HG03039 (cell line): Measurements from ENCODE around the gene FOXP4.

Experiments used
- ATAC-seq: cut with Tn5 transposase; IDR thresholded peaks from one replicate; pipeline ENCODE4 v1.9.1; 2021; ENCODE audit warnings: mild to moderate bottlenecking, moderate library complexity; ENCODE audit not compliant: unreplicated experiment

Gene FOXP4

GRCh38 chr6:41582540-41582939, 36.4 kb downstream of the FOXP4 start:
- no peak for ATAC-seq

GRCh38 chr6:41583565-41583964, 37.4 kb downstream of the FOXP4 start:
- ATAC-seq, result no peak

GRCh38 chr6:41584205-41584604, 38.0 kb downstream of the FOXP4 start:
- ATAC-seq, result no peak

GRCh38 chr6:41584668-41585205, 38.6 kb downstream of the FOXP4 start:
- no peak for ATAC-seq

- ATAC-seq, result no peak
These were observed 39.4 kb downstream of the FOXP4 start for GRCh38 chr6:41585605-41586004.

GRCh38 chr6:41586252-41587007, 40.2 kb downstream of the FOXP4 start:
- no peak for ATAC-seq

- ATAC-seq, result no peak
These were observed 41.1 kb downstream of the FOXP4 start for GRCh38 chr6:41587131-41587879.

- no peak for ATAC-seq
These were observed 41.9 kb downstream of the FOXP4 start for GRCh38 chr6:41588111-41588510.

GRCh38 chr6:41589223-41589622, 43.0 kb downstream of the FOXP4 start:
- ATAC-seq, result no peak

- ATAC-seq, result no peak
These were observed 43.7 kb downstream of the FOXP4 start for GRCh38 chr6:41589636-41590622.

GRCh38 chr6:41591122-41591521, 44.9 kb downstream of the FOXP4 start:
- ATAC-seq, result no peak

- no peak for ATAC-seq
These were observed 45.8 kb downstream of the FOXP4 start for GRCh38 chr6:41591859-41592502.

GRCh38 chr6:41593406-41593805, 47.2 kb downstream of the FOXP4 start:
- ATAC-seq, result no peak

GRCh38 chr6:41593839-41594238, 47.7 kb downstream of the FOXP4 start:
- no peak for ATAC-seq

GRCh38 chr6:41594326-41594725, 48.1 kb downstream of the FOXP4 start:
- ATAC-seq, result no peak

GRCh38 chr6:41594766-41595165, 48.6 kb downstream of the FOXP4 start:
- no peak for ATAC-seq

- no peak for ATAC-seq
These were observed 49.0 kb downstream of the FOXP4 start for GRCh38 chr6:41595166-41595565.

GRCh38 chr6:41596096-41596685, 50.0 kb downstream of the FOXP4 start:
- ATAC-seq, result no peak

- no peak for ATAC-seq
These were observed 50.6 kb downstream of the FOXP4 start for GRCh38 chr6:41596807-41597206.
